Stimulated activated naive CD8-positive, alpha-beta T cell treated with anti-CD3 and anti-CD28 coated beads, Interleukin-15, Interleukin-2, amounts not matched to agents 100 ng/mL and 50 ng/mL, for 24 hours (primary cell): ENCODE measurements around the gene EPHA1.
"Not testable (repeated sequence)": the region's sequence is repeated elsewhere in the genome, so short reads cannot be mapped to it uniquely, and the experiment has no call there.

Experiments used
- H3K27ac Mint-ChIP-seq: one replicate; pipeline ENCODE4 v1.8.0; 2021; ENCODE audit warnings: mild to moderate bottlenecking, mixed read lengths
- H3K27me3 Mint-ChIP-seq: one replicate; pipeline ENCODE4 v1.8.0; 2021; ENCODE audit warnings: mixed read lengths
- H3K36me3 Mint-ChIP-seq: one replicate; pipeline ENCODE4 v1.8.0; 2021; ENCODE audit warnings: low read depth, mixed read lengths
- H3K4me1 Mint-ChIP-seq: one replicate; pipeline ENCODE4 v1.8.0; 2021; ENCODE audit warnings: low read depth, mixed read lengths
- H3K4me3 Mint-ChIP-seq: one replicate; pipeline ENCODE4 v1.8.0; 2021; ENCODE audit warnings: mild to moderate bottlenecking, mixed read lengths
- H3K9me3 Mint-ChIP-seq: one replicate; pipeline ENCODE4 v1.8.0; 2021; ENCODE audit warnings: mixed read lengths

EPHA1 gene

DNA sequence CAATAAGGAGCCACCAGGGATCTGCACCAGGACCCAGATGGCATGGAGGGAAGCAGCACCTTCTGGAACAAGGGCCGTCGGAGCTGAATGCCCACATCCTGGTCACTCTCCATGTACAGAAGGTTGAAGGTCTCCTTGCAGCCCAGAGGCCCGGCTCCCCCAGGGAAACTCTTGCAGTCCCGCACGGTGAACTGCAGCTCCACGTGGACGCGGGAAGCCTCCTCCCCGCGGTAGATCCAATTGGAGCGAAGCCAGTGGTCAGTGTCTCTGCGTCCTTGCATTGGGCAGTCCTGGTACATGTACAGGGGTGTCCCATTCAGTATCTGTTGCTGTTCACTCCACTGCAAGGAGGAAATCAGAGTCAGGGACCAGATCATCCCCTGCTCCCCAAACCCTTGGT, 7.4 kb downstream of the EPHA1 start:
- no peak overlapping the region for H3K4me3 Mint-ChIP-seq
- no peaks in the 10 kb centered on the region for H3K9me3 Mint-ChIP-seq
- no peak overlapping the region for H3K27ac Mint-ChIP-seq
- no peaks in the 10 kb centered on the region for H3K36me3 Mint-ChIP-seq
- H3K27me3 Mint-ChIP-seq: no peaks in the 10 kb centered on the region
- H3K4me1 Mint-ChIP-seq: peaks cover 15% of the 10 kb centered on the region

DNA sequence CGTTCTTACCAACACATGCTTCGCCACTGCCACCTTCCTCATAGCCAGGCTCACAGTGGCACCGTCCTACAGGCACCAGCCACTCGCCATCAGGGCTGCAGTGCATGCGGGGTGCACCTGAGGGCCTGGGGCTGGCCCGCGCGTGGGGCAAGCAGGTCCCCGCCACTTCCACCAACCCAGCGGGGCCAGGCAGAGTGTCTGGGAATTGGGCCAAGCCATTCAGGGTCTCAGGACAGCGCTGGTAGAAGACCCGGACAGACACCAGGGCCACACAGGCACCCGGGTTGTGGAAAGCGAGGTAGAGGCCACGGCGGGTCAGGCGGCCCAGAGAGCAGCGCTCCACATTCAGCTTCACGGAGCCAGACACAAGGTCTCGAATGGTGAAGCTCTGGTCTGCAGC, 9.0 kb downstream of the EPHA1 start:
- Mint-ChIP-seq H3K36me3 (no peaks in the 10 kb centered on the region), H3K9me3 (no peaks in the 10 kb centered on the region), H3K27ac (no peak overlapping the region), H3K4me3 (no peak overlapping the region), H3K27me3 (no peaks in the 10 kb centered on the region), H3K4me1 (peaks cover 14% of the 10 kb centered on the region)

DNA sequence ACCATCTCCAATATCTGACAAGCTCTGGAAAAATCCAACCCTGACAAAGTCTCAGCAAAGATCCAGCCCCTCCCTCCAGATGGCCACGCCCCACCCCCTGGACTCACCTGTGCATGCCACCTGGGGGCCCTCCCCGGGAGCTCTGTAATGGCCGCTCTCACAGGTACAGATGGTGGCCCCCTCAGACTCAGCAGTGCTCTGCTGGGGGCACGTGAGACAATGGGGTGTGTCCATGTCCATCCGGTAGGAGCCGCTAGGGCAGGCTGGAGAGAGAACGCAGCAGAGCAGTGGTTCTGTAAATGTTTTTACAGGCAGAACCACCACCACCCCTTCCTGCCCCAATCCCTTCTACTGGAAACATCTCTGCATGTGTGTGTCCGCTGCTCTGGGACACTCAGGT, 9.5 kb downstream of the EPHA1 start:
- no peak overlapping the region for H3K4me3 Mint-ChIP-seq
- peaks cover 11% of the 10 kb centered on the region for H3K4me1 Mint-ChIP-seq
- no peaks in the 10 kb centered on the region for H3K36me3 Mint-ChIP-seq
- H3K9me3 Mint-ChIP-seq: no peaks in the 10 kb centered on the region
- H3K27ac Mint-ChIP-seq: no peak overlapping the region
- no peaks in the 10 kb centered on the region for H3K27me3 Mint-ChIP-seq

DNA sequence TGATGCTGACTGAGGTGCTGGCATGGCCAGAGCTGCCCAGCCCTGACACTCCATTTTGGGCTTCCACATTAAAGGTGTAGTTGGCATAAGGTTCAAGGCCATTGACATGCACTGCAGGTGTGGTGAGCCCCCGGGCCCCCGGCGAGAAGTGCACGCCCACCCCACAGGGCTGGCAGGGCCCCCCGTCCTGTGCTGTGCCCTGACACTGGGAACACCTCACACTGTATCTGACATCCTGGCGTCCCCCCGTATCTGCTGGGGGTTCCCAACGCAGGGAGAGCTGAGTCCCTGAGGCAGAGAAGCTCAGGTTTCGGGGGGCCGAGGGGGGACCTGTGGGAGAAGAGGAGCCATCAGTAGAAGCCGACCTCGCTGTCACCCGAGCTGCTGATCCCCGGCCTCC, 10.0 kb downstream of the EPHA1 start:
- Mint-ChIP-seq H3K4me1 (peaks cover 7% of the 10 kb centered on the region), H3K27me3 (no peaks in the 10 kb centered on the region), H3K36me3 (no peaks in the 10 kb centered on the region), H3K27ac (no peak overlapping the region), H3K9me3 (no peaks in the 10 kb centered on the region), H3K4me3 (no peak overlapping the region)

DNA sequence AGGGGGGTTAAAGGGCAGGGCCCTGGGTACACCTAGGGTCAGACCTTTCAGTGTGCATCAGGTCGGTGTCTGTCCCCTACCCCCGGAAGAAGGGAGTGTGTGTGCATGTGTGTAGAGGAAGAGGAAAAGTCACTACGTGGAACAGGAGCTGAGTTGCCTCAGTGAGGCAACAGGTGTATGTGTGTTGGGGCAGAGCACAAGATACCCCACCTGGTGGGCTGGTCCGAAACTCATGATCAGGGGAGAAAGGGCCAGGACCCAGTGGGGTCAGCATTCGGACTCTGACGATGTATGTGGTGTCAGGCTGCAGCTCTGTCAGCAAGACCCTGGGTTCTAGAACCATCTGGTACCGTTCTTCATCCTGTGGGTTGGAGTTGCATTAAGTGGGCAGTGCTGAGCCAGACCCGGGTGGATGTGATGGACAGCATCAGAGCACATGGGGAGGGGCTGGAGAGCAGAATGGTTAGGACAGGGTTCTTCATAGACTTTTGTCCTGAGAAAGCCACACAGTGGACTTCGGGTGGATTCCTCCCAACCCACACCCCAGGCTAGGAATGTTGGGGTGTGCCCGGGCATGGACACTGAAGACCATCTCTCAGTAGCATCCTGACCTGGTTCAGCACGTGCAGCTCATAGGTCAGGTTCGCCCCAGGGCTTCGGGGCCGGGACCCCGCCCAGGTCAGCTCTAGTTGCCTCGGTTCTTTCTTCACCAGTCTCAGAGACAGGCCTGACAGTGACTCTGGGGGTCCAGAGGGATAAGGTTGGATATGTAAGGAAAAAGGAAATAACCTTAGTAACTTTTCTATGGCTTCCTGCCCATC, 10.7 kb downstream of the EPHA1 start:
- peaks cover 4% of the 10 kb centered on the region for H3K4me1 Mint-ChIP-seq
- H3K36me3 Mint-ChIP-seq: peaks cover 1% of the 10 kb centered on the region
- no peaks in the 10 kb centered on the region for H3K9me3 Mint-ChIP-seq
- no peaks in the 10 kb centered on the region for H3K27me3 Mint-ChIP-seq
- H3K4me3 Mint-ChIP-seq: no peak overlapping the region
- H3K27ac Mint-ChIP-seq: no peak overlapping the region

DNA sequence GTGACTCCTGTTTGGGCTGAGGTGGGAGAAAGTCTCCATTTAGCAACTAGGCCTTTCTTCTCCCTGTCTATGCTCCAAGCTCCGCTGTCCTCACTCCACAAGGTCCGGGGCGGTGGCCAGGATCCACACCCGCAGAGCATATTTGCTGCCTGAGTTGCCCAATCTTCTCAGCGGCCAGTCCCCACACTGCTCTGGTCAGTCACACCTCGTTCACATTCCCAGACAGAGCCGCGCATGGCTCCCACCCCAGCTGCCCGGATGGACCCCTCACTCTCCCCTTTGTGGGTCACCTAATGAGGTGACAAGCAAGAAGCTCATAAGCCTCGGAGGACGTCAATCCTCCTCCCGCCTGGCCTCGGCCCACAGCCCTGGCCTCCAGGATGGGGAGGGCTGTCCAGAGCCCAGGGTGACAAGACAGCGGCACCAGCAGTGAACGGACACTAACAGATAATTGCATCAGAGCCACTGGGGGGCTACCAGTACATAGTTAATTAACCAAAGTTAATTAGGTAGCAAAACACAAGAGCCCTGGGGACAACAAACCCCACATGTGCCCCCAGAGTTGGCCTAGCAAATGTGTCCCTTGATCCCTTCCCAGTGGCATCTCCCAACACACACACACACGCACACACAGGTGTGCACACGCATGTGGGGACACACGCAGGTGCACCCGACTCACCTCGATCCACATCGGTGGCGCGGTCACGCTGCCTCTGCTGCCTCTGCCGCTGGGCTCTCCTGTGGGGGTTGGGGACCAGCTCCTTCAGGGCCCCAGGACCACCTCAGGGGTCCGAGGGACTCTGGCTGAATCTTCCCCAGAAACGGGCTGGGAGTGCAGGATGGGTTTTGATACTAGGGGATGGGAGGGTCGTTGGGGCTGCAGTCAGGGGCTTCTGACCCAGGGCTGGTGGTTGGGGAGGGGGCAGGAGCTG, 11.8 kb downstream of the EPHA1 start:
- Mint-ChIP-seq H3K36me3 (peaks cover 4% of the 10 kb centered on the region), H3K27me3 (no peaks in the 10 kb centered on the region), H3K4me1 (peaks cover 4% of the 10 kb centered on the region), H3K27ac (no peak overlapping the region), H3K4me3 (no peak overlapping the region), H3K9me3 (no peaks in the 10 kb centered on the region)

DNA sequence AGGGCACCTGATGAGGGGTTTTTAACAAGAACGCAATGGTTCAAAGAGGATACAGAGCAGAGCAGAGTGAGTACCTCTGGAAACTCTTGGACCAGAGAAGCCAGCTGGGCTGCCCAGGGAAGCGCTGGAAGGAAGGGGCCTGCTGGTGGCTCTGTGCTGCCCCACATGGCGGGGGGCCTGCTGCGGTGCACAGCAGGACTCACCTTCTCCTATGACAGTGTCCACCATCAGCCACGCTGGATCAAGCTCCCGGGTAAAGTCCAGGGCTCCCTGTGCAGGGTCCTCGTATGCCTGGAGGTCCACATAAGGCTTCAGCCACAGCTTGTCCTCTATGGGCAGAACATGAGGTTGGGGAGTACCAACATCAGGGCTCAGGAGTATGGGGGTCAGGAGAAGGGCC, 12.5 kb downstream of the EPHA1 start:
- Mint-ChIP-seq H3K36me3 (peaks cover 4% of the 10 kb centered on the region), H3K9me3 (no peaks in the 10 kb centered on the region), H3K4me3 (no peak overlapping the region), H3K27me3 (no peaks in the 10 kb centered on the region), H3K4me1 (peaks cover 4% of the 10 kb centered on the region), H3K27ac (no peak overlapping the region)

DNA sequence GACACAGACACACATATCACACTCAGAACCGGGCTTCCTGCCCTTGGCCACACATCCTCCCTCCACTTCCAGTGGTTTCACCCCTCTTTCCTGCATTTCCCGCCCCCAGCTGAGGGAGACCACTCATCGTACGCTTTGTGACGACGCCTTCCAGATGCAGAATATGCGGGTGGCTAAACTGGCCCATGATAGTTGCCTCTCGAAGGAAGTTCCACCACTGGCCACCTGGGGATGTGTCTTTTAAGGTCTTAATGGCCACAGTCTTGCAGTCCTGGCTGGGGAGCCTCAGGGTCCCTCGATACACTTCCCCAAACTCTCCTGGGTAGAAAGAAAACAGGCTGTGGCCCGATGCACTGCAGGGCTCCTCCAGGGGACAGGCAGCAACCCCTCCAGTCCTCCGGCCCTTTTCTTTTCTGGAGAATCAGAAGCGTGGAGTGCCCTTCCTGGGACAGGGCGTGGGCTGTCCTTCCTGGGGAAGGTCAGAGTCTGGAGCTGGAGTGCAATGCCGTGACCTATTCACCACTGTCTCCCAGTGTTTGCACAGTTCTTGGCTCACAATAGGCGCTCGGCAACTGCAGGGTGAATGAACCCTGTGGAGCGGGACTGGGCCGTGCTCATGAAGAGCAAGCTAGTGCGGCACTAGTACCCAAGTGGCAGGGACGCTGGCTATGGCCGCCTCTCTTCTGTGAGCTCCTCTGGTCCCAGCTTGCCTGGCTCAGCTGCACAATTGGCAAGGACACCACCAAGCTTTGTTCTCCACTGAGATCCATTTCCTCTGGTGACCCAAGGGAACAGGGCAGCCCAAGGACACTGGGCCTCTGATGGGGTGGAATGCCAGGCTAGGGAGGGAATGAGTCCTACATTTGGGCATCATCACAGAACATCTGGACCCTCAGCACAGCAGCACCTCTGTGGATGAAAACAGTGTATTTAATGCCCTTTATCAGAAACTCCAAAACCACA, 13.2 kb downstream of the EPHA1 start:
- no peak overlapping the region for H3K4me3 Mint-ChIP-seq
- peaks cover 4% of the 10 kb centered on the region for H3K4me1 Mint-ChIP-seq
- no peaks in the 10 kb centered on the region for H3K27me3 Mint-ChIP-seq
- H3K36me3 Mint-ChIP-seq: peaks cover 6% of the 10 kb centered on the region
- H3K27ac Mint-ChIP-seq: no peak overlapping the region
- H3K9me3 Mint-ChIP-seq: no peaks in the 10 kb centered on the region

DNA sequence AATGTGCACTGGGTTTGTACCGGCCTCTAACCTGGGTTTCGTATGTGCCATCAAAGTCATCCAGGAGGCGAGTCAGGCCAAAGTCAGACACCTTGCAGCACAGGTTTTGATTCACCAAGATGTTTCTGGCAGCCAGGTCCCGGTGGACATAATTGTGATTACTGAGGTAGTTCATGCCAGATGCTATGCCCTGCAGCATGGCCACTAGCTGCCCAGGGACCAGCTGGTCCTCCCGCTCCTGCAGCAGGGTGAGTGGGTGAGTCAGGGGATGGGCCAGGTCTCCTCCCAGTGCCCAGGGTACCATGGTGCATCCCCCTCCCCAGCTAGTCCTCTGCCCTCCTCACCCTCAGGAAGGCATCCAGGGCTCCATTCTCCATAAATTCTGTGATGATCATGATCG, 13.9 kb downstream of the EPHA1 start:
- Mint-ChIP-seq H3K9me3 (no peaks in the 10 kb centered on the region), H3K27ac (no peak overlapping the region), H3K36me3 (peaks cover 13% of the 10 kb centered on the region), H3K27me3 (no peaks in the 10 kb centered on the region), H3K4me3 (no peak overlapping the region), H3K4me1 (peaks cover 8% of the 10 kb centered on the region)

DNA sequence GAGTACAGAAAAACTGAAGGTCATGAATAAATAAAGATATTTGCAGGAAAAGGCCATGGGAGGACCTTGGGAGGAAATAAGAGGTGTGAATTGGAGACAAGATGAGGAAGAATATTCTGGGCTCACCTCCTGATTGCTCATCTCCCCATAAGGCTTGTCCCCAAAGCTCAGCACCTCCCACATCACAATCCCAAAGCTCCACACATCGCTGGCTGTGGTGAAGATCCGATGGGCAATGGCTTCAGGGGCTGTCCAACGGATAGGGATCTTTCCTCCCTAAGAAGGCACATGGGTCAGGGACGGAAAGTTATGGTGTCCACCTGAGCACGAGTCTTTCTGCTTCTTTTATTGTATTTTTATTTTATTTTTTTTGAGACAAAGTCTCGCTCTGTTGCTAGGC, 14.6 kb downstream of the EPHA1 start:
- peaks cover 20% of the 10 kb centered on the region for H3K36me3 Mint-ChIP-seq
- H3K27me3 Mint-ChIP-seq: no peaks in the 10 kb centered on the region
- H3K4me1 Mint-ChIP-seq: peaks cover 15% of the 10 kb centered on the region
- no peak overlapping the region for H3K4me3 Mint-ChIP-seq
- H3K9me3 Mint-ChIP-seq: no peaks in the 10 kb centered on the region
- no peak overlapping the region for H3K27ac Mint-ChIP-seq

DNA sequence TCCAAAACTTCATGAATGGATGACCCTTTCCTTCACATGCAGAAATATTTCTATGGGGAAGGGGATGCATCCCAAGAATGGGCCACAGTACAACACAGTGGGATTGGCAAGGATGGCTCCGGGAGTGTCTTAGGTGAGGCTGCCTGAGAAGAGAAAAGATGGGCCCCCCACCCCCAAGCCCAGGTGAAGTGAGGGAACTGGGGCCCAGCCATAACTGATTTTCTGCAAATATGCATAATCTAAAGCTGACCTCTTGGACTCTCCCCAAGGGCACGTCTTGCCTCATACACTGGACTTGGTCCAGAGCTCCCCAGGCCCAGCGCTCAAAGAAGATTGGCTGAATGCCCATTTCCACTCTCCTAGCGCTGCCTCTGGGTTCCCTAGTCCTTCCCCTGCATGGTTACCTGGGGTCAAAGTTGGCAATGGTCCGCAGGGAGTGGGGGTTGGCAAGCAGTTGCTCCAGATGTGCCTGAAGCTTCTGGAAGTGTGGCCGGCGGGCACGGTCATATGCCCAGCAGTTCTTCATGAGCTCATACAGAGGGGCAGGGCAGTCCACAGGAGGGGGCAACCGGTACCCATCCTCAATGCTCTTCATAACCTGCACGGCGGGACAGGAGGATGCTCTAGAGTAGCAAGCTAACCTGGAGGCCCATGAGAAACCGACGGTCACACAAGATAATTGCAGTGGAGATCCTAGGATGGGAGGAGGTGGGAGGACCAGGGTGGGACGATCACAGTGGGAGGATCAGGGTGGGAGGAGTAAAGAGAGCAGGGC, 15.2 kb downstream of the EPHA1 start:
- Mint-ChIP-seq H3K4me1 (peaks cover 15% of the 10 kb centered on the region), H3K4me3 (no peak overlapping the region), H3K36me3 (peaks cover 20% of the 10 kb centered on the region), H3K9me3 (no peaks in the 10 kb centered on the region), H3K27ac (no peak overlapping the region), H3K27me3 (no peaks in the 10 kb centered on the region)

DNA sequence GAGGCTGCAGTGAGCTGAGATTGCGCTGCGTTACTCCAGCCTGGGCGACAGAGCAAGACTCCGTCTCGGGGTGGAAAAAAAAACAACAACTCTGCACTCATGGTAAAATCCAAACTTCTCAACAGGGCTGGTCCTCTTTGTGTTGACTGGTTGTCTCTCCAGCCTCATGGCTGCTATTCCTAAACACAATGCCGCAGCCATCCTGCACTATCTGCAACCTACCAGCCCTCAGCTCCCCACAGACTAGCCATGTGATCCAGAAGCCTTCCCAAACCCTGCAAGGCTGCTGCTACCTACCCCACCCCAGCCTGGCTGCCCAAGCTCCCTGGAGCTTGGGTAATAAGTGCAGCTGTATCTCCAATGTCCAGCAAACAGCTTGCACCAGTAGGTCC, 15.8 kb downstream of the EPHA1 start:
- no peak overlapping the region for H3K27ac Mint-ChIP-seq
- H3K4me3 Mint-ChIP-seq: no peak overlapping the region
- peaks cover 15% of the 10 kb centered on the region for H3K4me1 Mint-ChIP-seq
- peaks cover 20% of the 10 kb centered on the region for H3K36me3 Mint-ChIP-seq
- H3K9me3 Mint-ChIP-seq: no peaks in the 10 kb centered on the region
- no peaks in the 10 kb centered on the region for H3K27me3 Mint-ChIP-seq

DNA sequence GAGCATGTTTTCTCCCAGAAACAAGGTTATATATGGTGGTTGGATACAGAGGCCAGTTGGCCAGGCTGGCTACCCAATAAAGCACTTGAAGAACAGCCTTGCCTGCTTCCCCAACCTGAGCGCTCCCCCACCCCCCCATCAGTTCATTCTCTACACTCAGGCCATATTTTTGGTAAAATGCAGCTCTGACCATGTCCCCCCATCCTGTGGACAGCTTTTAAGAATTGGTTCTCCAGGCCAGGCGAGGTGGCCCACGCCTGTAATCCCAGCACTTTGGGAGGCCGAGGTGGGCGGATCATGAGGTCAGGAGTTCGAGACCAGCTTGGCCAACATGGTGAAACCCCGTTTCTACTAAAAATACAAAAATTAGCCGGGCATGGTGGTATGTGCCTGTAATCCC, 16.2 kb downstream of the EPHA1 start:
- not testable (repeated sequence) for H3K27ac Mint-ChIP-seq, H3K27me3 Mint-ChIP-seq

More for the DNA sequence above, 16.2 kb downstream of the EPHA1 start:
- peaks cover 20% of the 10 kb centered on the region for H3K36me3 Mint-ChIP-seq
- not testable (repeated sequence) for H3K9me3 Mint-ChIP-seq, H3K4me3 Mint-ChIP-seq
- peaks cover 15% of the 10 kb centered on the region for H3K4me1 Mint-ChIP-seq
